Endometrial microvascular endothelial cells (primary cell): ENCODE results near the gene NIT1. TPM values are rescaled to one million over a fixed set of nuclear protein-coding genes. Genes with fewer than 3 reads are reported as not detected.

ENCODE experiments used
- in situ Hi-C: cut with HindIII; loops from 2 replicates; pipeline ENCODE4 v1.10.0; 2017; ENCODE audit warnings: low sequenced_read_pairs, low pct_unique_long_range_greater_than_20kb; ENCODE audit errors: inconsistent ontology term
- total RNA-seq: library from RNA; depleted of rRNA; stranded (reverse); fragments of >200 nt; gene quantifications from one replicate; pipeline ENCODE4 v1.2.3, GENCODE V29; 2015; ENCODE audit errors: inconsistent ontology term

Gene NIT1
- total RNA-seq, 1 donor from 2014 or later, result 31.9 TPM

DNA sequence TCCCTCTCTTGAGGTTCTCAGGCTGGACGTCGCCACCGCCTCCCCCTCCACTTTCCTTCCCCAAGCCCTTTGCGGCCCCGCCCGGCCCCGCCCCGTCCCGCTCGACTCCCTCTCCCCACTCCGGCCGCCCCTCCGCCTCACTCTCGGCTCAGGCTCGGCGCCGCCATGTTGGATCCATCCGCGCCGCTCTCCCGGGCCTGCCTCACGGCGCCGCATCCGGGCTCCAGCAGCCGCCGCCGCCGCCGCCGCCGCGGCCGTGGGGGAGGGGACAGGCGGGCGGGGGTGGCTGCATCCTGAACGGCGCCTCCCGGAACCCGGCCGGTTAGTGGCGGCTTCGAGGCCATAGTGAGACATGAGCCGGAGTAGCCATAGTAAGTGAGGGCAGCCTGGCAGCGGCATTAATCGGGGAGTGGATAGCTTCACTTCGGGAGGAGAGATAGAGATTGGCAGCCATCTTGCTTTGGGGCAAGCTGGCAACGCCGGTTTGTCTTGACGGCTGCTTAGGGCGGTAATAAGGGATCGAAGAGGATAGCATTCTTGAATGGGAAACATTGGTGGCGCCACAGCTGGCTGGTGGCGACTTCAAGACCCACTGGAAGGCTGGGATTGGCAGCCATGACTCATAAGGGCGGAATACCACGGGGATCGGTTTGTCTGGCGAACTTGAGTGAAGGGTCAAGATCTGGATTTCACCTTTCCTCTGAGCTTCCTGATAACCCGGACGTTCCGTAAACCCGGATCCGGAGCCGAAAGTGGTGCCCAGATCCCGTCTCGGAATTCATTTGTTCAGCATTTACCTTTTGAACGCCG is 14.7 kb downstream of the NIT1 start, which contains the start of gene DEDD:
Gene DEDD (minus strand): TSS at position 258 of the 810 bp plus-strand sequence. CDS start 8,205 bp downstream, outside the sequence.
- in situ Hi-C loops, result no loop called here

DNA sequence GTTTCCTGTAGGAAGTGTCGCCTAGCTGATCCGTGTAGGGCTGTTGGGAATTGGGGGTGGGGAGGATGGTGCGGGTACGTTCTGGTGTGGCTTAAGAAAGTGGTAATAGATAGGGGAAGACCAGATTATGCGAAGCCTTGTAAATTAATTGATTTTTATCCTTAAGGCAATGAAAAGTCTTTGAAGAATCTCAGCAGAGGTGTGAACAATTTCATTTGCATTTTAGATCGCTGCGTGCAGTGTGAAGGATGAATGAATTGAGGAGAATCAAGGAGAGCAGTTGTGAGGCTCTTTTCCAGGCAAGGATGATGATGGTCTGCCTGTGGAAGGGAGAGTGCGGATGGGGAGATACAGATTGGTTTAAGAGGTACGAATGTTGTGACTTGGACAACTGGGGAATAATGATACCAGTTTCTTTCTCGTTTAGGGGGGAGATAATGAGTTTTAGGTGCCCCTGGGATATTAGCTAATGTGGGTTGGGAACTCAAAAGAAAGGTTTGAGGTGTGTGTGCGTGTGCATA is 15.4 kb downstream of the NIT1 start:
- in situ Hi-C loops, result no loop called here

DNA sequence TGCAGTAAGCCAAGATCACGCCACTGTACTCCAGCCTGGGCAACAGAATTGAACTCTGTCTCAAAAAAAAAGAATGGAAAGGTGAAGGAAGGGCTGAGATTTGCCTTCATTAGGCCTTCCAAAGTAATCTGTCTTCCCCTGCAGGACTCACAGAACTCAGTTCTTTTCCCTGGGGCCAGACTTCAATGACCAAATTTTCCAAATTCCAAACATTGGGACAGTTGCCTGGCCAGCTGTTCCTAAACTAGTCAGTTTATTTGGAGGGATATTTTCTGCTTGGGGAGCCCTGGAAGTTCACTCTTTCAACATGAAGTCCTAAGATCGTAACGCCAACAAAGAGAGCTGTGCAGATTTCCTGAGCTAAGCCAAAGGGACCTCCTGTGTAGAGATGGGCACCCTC is 20.0 kb downstream of the NIT1 start:
- in situ Hi-C loops, result no loop called here

DNA sequence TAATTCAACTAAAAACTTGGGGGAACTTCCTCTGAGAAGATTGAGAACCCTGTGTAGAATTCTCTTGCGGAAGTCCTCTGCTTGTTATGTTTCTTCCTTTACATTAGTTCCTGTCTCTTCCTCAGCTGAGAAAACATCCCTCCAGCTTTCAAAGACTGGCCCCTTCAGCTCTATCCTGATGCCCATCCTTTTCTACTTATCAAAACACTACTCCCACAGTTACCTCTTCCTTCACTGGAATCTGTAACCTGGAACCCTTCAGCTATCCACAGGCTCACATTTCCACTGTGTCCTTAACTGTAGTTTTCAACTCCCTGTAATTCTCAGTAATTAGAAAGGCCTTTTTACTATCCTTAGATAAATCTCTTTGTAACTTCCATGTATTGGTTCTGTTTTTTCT is 20.5 kb downstream of the NIT1 start:
- in situ Hi-C loops, result no loop called here

DNA sequence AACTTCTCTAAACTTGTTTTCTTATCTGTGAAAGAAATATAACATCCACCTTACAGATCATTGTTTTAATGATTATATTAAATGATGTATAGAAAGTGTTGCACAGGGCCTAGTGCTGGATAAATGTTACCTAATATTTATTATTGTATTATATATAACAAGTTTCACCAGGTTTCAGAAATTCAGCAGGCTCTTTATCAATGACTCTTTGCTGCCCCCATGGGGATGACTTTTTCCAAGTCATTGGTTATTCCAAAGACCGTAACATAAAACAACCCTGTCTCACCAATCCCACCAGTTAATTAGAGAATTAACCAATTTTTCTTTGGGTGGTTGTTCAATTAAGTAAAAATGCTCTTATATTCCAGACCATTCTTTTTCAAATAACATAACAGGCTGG is 21.9 kb downstream of the NIT1 start:
- in situ Hi-C loops, result no loop called here

DNA sequence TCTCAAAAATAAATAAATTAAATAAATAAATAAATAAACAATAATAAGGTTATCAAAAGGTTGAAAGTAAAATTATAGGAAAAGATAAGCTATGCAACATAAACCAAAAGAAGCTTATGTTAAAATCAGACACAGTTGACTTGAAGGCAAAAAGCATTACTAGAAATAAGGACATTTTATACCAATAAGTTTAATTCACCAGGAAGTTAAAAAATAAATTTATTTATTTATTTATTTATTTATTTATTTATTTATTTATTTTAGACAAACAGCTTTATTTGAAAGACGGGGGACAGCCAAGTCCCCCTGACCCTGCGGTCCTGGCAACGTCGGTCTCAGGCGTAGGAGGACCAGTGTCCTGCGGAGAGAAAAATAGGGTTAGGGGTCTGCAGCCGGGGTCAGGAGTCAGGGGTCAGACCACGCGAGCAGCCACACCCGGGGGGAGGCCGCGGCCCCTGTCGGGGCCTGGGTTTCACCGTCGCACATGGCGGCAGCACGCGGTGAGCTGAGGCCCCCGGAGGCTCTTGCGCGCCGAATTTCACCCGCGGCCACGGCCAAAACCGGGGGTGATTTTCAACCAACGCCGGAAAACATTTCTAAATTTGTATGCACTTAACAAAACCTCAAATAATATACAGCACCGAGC is 23.0 kb downstream of the NIT1 start:
- in situ Hi-C loops, result no loop called here

DNA sequence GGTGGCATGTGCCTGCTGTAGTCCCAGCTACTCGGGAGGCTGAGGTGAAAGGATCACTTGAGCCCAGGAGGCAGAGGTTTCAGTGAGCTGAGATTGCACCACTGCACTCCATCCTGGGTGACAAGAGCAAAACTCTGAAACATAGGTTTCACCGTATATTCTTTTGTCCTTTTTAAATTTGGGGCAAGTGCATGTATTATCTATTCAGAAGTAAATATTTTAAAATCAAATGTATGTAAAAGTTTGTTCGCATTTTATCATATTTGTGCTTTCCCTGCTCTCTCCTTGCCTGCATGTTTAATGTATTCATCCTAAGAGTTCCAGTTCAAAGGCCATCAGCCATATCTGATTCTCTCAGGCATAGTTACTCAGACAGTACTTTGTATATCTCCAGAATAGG is 27.9 kb downstream of the NIT1 start:
- in situ Hi-C loops, result no loop called here

DNA sequence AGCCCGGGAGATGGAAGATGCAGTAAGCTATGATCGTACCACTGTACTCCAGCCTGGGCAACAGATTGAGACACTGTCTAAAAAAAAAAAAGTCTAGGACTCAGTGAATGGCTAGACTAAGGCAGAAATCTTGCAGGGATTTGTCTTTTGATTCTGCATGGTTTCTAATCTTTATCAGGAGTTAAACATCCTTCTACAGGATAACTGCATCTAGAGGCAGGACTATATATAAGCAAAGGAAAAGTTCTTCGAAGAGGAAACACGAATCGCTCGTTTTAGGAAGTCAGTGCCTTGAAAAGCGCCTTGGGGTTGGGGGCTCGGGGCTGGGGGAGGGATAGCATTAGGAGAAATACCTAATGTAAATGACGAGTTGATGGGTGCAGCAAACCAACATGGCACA is 35.3 kb downstream of the NIT1 start:
- in situ Hi-C loops, result no loop called here

DNA sequence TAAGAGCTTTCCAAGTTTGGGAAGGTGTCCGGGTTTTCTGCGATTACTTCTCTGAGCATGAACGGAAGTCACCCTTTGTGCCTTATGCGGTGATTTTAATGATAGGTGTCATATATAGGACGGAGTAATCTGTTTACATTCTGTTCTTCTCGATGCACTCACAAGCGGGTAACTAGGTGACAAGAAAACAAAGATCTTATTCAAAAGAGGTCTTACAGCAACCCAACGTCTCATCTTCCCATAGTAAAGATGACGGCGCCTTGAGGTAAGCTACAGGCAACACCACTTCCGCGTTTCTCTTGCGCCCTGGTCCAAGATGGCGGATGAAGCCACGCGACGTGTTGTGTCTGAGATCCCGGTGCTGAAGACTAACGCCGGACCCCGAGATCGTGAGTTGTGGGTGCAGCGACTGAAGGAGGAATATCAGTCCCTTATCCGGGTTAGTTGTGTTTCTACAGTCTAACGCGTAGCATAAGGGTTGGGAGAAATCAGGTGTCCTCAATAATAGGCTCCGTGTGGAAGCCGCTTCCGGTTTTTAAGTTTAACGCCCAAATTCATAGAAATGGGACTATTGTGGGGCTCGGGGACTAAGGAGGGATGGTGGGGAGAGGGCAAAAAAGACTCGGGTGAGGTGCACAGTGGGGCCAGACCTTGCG is 35.9 kb downstream of the NIT1 start, which contains the start of gene UFC1:
Gene UFC1 (plus strand): TSS at position 297 of the 656 bp plus-strand sequence. CDS start 20 bp downstream, at position 317.
- in situ Hi-C loops, result no loop called here

DNA sequence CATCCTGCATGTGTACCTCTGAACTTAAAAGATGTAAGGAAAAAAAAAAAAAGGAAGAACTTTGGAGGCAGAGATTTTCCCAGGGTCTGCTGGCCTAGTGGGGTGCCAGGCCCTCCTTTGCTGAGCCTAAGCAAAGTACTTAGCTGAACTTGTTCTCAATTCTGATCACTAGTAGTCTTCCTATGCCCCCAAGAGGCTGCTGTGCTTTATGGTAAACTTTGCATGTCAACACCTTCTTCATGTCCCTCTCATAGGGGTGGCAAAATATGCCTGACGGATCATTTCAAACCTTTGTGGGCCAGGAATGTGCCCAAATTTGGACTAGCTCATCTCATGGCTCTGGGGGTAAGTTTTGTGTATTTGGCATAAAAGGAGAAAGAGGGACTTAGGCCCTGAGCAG is 40.0 kb downstream of the NIT1 start:
- in situ Hi-C loops, result no loop called here

DNA sequence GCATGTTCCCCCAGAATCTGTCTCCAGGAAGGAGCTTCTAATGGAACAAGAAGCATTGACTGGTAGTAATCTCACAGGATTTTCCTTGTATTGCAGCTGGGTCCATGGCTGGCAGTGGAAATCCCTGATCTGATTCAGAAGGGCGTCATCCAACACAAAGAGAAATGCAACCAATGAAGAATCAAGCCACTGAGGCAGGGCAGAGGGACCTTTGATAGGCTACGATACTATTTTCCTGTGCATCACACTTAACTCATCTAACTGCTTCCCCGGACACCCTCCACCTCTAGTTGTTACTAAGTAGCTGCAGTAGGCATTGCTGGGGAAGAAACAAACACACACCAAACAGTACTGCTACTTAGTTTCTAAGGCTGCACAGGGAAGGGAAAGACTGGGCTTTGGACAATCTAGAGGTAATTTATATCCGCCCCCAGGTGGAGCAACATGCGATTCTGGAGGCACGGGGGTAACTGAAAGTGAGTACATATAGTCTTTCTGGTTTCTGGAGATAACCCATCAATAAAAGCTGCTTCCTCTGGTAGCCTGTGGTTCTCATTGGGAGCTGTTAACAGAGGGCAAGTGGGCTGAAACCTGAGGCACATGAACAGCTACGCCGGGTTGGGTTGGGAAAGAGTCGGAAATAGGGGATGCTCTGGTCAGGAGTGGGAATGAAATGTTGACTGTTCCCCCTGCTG is 40.6 kb downstream of the NIT1 start:
- in situ Hi-C loops, result no loop called here

DNA sequence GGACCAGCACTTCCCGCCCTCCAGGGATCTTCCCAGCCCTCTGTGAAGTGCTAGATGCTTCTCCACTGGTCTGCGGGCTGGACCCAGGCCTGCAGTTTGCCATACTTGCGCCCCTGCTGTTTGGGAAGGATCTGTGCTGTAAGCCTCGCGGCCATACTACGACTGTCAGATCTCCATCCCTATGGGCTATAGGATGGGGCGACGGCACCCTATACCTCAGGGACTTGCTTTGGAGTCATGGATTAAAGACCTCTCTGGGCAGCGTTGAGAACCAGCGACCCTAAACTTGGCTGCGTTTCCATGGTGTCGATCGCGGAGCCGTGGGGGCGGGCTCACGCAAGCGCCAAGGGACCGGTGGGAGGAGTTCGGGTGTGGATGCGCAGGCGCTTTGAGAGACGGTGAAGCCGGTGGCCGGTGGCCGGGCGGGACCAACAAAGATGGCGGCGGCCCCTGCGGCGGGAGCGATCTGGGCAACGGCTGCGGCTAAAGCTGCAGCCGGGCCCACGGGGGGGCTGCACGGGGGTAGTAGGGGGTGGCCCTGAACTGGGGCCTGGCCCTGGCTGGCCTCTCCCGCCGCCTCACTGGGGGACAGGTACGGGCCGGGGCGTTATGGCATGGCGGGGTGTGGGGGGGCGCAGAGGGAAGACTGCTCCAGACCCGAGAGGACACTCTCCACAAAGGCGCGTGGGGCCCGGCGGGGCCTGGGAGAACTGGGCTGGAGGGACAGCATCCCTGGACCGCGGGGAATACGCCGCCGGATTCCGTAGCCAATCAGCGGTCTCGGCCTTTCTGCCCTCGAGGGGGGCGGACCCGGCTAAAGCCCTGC is 41.4 kb downstream of the NIT1 start, which contains the start of gene USP21:
Gene USP21 (plus strand): TSS at position 414 of the 826 bp plus-strand sequence. CDS start 1,141 bp downstream, outside the sequence.
- in situ Hi-C loops, result no loop called here

DNA sequence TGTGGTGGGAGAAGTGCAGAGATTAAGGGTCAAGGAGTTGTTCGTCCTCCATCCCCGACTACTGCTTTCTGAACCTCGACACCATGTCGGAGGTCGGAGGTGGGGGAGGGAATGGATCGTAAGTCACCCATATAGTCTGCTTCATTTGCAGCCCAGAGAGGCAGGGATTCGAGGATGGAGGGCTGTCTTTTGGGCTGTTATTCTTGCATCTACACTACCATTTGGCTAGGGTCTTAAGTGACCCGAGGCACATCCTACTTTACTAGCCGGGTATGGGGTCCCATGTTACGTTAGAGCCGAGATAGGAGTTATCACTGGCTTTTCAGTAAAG is 42.0 kb downstream of the NIT1 start:
- in situ Hi-C loops, result no loop called here

DNA sequence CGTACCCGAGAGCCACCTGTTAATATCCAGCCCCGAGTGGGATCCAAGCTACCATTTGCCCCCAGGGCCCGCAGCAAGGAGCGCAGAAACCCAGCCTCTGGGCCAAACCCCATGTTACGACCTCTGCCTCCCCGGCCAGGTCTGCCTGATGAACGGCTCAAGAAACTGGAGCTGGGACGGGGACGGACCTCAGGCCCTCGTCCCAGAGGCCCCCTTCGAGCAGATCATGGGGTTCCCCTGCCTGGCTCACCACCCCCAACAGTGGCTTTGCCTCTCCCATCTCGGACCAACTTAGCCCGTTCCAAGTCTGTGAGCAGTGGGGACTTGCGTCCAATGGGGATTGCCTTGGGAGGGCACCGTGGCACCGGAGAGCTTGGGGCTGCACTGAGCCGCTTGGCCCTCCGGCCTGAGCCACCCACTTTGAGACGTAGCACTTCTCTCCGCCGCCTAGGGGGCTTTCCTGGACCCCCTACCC is 42.8 kb downstream of the NIT1 start:
- in situ Hi-C loops, result no loop called here

DNA sequence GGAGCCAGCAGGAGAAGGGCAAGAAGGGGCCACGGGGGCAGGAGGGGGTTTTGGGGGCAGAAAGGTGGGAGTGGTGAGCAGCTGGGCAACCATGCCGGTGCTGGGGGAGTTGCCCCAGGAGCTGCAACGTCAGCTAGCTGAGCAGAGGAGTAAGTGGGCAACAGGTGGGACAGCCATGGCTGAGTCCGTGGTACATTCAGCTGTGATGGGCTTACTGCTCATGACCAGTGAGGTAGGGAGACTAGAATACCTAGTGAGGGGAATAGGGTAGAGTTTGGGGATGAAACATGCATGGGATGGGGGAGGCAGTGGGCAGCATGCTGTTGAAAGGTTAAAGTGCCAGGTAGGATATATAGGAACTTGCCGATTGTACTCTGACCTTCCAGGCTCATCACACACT is 43.7 kb downstream of the NIT1 start:
- in situ Hi-C loops, result no loop called here

DNA sequence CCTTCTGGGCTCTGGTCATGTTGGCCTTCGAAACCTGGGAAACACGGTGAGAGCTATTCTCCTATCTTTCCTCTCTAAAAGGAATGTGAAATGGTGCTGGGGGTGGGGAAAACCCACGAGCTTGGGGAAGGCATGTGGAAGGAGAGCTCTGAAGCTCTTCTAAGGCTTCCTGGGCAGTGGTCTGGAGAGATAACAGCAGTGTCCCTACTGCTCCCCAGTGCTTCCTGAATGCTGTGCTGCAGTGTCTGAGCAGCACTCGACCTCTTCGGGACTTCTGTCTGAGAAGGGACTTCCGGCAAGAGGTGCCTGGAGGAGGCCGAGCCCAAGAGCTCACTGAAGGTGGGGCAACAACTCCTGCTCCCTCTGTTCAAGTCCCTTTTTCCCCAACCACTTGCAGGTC is 44.1 kb downstream of the NIT1 start:
- in situ Hi-C loops, result no loop called here

DNA sequence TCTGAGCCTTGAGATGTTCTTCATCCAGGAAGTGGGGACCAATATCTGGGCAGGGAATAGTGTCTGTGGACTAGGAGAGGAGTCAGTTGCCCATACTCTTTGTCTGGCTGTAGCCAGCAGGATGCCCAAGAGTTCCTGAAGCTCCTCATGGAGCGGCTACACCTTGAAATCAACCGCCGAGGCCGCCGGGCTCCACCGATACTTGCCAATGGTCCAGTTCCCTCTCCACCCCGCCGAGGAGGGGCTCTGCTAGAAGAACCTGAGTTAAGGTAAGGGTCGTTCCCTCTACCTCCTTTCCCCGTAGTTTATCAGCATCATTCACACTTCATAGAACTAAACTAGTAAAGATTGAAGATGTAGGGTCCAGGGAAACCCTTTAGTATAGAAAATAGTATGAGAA is 44.9 kb downstream of the NIT1 start:
- in situ Hi-C loops, result no loop called here

DNA sequence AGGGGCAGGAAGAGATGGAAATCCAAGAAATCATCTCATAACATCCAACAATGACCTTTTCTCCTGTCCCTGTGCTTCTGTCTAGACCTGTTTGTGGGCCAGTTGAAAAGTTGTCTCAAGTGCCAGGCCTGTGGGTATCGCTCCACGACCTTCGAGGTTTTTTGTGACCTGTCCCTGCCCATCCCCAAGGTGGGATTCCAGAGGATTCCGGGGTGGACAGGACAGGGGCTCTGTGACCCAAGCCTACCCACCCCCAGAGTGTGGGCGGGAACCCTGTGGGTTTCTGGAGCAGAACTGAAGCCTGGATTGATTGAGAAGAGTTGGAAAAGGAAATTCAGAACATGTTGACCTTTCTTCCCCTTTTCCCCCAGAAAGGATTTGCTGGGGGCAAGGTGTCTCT is 45.9 kb downstream of the NIT1 start:
- in situ Hi-C loops, result no loop called here
